GM21576 (cell line): ENCODE results near the gene SLC16A9.

Source experiments
- ATAC-seq: cut with Tn5 transposase; IDR thresholded peaks from one replicate; pipeline ENCODE4 v1.9.1; 2021; ENCODE audit warnings: mild to moderate bottlenecking, moderate library complexity; ENCODE audit not compliant: unreplicated experiment

The SLC16A9 gene

DNA sequence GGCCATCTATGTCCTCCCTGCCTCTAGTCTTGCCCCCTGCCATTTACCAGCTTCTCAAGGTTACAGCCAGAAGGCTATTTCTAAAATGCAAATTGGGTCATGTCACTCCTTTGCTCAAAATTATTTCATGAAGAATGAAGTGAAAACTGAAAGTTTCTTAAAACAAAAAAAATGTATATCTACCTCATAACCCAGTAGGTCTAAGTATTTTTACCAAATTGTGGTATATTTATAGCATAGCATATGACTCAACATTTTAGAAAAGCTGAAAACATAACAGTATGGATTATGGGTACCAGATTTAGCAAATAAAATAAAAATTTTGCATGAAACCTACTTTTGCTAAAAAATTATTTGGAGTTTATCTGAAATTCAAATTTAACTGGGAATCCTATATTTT, 78.4 kb downstream of the SLC16A9 start:
- ATAC-seq, result no peak

DNA sequence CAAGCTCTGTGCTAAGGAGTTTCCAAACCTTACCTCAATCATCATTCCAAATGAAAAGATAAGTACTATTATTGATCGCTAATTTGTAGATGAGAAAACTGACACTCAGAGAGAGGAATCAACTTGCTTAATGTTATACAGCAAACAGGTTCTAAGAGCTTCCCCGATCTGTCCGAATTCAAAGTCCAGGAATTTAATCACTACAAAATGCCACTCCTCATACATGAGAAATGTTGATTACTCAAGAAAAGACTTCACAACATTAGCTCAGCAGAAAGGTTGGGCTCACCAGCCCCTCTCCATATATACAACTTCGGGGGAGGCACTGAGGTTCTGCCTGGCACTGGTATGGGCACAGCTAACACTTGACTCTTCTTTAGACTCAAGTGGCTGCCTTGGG, 80.7 kb downstream of the SLC16A9 start:
- ATAC-seq, result no peak

DNA sequence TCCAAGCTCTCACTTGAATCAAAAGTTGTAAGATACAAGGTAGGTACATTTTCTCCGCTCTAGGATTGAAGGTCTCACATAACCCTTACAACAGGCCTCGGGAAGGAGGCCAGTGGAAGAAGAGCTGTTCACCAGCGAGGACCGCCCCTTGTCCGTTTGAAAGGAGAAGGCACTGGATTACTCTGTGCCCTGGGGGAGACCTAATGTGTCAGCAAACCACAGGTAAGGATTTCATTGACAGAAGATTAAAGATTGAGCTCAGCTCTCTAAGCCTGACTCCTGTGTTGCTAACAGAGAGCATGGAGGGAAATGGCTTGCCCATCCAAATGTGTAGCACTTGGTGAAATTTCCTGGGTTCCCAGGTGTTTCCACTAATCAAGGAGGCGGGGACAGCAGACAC, 81.2 kb downstream of the SLC16A9 start:
- no peak for ATAC-seq

DNA sequence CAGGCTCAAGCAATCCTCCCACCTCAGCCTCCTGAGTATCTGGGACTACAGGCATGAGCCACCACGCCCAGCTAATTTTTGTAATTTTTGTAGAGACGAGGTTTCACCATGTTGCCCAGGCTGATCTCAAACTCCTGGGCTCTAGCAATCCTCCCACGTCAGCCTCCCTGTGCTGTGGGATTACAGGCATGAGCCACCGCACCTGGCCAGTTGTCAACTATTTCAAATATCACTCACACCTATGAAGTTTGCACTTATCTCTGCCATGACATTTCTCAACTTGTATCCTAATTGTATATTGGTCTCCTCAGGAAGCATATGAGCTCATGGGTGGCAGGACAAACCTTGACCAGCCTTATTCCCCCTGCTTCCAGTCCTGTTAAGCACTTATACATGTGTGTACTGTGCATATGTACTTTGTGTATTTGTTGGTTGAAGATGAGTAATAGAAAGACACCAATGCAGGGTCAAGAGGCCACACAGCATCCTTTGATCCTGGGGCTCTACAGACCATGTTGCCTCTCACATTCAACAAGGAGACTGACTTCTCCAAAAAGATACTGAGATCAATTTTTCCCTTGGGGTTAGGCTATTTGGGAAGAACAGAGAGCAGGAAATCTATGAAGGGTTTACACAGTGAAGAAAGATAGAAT, 82.2 kb downstream of the SLC16A9 start:
- no peak for ATAC-seq

DNA sequence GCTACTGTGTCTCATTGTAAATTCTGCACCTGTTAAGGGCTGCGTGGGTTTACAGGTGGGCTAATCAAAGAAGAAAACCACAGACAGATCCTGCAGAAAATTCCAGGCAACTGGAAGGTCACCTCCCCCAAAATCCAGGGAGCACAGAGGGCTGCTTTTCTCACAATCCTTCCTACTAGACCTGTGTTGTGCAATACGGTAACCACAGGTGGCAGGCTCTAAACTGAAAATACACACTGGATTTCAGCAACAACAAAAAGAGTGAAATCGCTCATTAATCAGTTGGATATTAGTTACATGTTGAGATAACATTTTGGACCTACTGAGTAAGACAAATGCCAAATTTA, 83.2 kb downstream of the SLC16A9 start:
- ATAC-seq, result no peak

DNA sequence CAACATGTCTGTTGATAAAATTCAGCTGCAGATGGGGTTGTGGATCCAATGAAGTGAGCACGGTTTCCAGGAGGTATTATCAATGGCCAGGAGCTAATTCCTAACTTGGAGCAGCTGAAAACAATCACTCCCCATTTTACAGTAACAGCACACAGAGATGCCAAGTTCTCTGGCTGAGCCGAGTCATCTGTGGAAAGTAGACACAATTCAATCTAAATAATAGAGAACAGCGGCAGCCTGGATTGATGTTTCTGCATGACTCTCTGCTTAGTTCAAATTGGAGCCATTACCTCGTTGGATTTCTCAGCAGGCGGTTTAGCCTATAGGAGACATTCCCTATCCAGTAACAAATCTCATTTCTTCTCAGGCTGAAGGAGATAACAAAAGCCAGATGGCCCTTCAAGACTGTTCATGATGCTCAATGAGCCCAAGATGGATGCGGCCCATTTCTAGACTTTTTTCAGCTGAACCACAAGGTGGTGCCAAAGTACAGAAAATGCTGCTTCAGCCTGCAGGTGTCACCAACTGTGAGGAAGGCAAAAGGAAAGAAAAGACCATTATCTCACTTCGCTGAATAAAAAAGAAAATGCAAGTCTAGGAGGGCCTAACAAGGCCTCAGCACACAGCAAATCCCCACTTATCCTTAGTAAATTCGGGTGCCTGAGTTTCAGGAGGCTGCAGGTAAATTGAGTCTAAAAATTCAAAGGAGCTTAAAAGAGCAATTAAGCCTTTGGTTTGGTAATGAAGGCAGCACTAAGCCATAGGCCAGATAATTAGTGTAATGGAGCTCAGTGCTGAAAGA, 83.7 kb downstream of the SLC16A9 start:
- peak; percentile 90 for ATAC-seq

DNA sequence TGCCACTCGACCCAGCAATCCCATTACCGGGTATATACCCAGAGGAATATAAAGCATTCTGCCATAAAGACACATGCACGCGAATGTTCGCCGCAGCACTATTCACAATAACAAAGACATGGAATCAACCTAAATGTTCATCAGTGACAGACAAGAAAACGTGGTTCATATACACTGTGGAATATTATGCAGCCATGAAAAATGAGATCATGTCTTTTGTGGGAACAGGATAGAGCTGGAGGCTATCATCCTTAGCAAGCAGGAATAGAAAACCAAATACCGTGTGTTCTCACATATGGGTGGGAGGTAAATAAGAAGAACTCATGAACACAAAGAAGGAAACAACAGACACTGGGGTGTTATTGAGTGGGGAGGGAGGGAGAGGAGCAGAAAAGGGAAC, 84.7 kb downstream of the SLC16A9 start:
- no peak for ATAC-seq

DNA sequence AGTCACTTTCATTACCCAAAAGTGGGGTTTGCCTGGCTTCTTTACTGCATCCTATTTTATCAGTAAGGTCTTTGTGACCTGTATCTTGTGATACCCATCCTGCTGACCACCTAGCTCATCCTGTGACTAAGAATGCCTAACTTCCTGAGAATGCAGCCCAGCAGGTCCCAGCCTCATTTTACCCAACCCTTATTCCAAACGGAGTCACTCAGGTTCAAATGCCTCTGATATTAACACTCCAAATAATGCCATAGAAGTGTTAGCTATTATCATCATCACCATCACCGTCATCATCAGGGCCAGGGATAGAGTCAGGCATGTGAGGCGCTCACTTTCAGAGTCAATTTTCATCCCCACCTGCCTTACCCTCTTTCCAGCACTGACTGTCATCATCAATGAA, 85.5 kb downstream of the SLC16A9 start:
- ATAC-seq, result no peak

DNA sequence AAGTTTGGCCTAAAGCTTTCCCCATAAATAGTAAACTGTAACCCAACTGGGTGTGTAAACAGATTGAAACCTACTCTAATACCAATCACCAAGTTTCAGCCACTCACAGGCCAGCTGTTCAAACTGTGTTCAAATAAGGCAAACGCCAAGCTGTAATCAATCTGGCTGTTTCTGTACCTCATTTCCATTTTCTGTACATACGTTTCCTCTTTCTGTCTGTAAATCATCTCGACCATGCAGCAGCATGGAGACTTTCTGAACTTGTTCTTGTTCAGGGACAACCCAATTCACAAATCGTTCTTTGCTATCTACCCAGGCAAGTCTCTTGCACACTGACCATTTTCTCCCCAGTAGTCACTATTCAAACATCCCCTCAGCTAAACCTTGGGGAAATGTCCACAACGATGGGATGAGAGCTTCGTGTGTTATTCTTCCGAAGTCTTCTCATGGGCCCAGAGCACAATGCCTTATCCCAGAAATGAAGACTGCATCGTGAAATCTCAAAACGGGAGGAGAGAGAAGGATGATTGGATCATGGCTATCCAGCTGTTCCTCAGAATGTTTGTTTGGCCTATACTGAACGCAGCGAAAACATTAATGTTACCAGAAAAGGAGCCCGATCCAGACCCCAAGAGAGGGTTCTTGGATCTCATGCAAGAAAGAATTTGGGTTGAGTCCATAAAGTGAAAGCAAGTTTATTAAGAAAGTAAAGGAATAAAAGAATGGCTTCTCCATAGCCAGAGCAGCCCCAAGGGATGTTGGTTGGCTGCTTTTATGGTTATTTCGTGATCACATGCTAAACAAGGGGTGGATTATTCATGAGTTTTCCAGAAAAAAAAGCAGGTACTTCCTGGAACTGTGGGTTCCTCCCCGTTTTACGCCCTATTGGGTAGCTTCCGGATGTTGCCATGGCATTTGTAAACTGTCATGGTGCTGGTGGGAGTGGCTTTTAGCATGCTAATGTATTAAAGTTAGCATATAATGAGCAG, 86.2 kb downstream of the SLC16A9 start:
- ATAC-seq, result no peak

DNA sequence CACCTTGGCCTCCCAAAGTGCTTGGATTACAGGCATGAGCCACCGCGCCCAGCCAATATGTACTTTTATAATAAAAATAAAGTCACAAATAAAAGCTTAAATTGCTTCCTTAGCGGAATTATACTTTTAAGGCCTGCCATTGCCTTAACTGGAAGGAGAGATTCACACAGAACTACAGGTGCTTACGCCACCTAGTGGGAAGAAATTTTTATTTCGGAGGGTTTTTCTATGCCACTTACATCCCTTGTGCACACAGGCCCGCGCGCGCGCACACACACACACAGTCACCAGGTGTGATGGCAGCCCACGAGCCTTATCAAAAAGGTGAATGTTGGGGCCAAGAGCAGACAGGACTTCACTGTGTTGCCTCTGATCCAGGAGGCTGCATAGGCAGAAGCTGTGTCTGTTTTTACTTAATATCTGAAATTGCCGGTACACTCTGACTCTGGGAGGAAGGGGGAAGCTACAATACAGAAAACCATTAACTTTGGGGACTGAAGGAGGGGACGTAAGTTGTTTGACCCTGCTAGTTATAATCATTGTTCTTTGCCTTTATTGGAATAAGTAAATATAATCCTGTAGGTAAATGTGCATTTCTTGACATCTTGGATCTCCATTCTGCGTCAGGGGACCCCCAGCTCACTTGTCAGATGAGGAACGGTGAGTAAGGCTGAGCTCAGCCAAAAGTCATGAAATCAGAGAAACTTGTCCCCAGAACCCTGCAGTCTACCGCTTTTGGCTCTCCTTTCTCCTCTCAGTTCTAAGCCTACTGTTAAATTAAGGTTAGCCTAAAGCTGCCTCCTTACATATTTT, 87.1 kb downstream of the SLC16A9 start:
- no peak for ATAC-seq

DNA sequence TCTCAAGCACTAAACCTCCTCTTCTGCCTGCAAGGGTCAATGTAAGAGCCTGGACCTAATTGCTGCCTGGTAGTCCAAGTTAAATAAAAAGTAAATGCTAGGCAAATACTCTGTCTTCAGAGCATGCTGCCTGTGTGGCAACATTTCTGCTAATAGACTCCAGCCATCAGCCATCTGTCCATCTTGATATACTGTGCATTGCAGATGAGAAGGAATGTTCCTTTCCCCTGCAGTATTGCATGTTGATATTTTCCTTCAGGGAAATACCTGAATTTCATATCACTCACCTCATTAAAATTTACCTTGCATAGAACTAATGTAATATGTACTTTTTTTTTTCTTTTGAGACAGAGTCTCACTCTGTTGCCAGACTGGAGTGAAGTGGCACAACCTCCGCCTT, 87.9 kb downstream of the SLC16A9 start:
- no peak for ATAC-seq

DNA sequence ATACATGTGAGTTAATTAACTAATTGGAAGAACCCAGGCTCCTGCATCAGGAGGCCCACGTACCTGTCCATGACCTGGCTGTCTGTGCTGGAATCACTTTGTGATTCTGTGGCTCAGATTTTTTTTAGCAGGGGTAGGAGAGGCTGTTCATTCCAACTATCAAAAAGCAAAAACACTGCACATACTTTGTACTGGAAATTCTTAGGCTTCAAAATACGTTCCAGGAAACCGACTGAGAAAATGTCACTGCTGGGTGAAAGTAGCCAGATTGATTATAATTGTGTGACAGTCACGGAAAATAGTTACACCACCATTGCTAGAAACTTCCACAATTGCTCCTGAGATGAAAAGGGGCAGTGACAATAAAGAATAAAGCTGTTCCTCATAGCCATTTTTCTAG, 91.0 kb downstream of the SLC16A9 start:
- ATAC-seq, result no peak

DNA sequence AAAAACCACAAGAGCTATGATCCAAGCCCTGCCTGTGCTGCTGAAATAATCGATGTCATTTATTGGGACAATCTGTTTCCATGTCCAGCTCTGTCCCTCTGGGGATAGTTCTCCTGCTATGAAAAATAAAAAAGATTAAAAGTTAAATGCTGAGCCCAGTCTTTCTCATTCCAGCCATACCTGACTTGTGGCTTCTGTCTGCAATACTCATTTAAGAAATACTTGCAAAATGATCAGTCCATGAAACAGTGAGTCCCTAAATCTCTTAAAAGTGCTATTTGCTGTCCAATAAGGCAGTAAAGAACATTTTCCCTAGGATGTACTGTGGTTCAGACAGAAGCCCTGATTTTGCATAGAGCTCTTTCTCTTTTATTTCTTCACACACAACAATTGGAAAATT, 91.7 kb downstream of the SLC16A9 start:
- no peak for ATAC-seq

DNA sequence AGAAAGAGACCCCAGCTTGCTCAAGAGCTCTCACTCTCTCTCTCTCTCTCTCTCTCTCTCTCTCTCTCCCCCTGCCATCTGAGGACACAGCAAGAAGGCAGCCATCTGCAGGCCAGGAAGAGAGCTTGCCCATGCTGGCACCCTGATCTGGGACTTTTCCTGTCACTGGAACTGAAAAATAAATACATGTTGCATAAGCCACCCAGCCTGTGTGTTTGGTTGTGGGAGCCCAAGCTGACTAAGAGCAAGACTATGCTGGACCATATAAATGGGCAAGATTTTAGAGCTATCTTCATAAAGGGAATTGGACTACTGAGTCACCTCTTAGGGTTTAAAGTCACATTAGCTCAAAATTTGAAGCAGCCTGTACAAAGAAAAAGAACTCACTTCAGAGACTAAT, 98.6 kb downstream of the SLC16A9 start:
- no peak for ATAC-seq

DNA sequence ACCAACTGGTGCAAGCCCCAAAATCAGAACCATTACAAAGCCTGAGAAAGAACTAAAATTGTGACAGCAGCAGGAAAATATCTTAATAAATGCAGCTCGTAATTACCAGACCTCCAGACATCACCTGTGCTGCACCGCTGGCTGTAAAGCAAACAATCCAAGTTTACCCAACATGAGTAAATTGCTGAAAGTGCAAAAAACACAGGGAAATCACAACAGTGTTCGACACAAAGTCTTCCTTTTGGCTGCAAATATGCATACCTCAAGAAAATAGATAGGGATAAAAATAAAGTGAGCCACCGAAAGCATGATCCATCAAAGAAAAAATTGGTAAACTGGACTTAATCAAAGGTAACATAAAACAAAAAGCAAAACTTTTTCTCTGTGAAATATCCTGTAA, 101.7 kb downstream of the SLC16A9 start:
- no peak for ATAC-seq

DNA sequence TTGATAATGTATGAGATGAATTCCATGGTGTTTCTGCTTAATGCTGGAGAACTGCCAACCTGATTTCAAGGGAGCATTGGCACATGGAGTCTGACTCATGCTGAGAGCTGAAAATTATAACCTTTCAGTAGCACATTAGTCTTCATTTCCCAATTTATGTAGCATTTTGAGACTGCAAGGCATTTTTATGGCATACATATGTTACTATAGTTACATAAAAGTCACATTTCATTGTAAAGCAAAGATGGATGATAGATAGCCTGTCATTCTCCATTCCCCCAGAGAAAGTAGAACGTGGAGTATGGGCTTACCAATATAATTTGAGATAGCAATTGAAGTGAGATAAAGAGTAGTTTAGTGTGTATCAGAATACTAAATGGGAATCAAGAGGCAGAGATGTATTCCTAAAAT, 103.1 kb downstream of the SLC16A9 start:
- no peak for ATAC-seq

DNA sequence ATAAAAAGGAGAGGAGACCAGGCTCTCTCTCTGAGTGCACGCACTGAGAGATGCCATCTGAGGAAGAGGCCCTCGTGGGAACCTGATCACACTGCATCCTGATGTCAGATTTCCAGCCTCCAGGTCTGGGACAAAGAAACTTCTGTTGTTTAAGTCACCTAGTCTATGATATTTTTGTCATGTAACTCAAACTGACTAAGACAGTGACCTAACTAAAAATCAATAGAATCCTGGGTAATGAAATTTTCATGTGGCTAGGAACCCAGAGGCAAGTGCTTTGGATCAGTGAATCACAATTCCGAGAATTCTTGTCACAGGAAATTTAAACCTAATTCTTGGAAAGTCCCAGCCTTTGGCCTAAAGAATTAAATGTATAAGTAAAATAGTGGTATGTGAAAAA, 107.7 kb downstream of the SLC16A9 start:
- no peak for ATAC-seq
